ENCODE results near the gene UPK1A. TPM values are rescaled to one million over a fixed set of nuclear protein-coding genes. Genes with fewer than 3 reads are reported as not detected.

The UPK1A gene
- total and polyA plus RNA-seq, 10 of the 15 experiments (the other 5 are each of a cell fraction or from before 2014, with no cell fraction given), result 0.15 to 1.9 (median 0.26) TPM; not detected in 7

GRCh38 chr19:35643255-35644205, 22.8 kb upstream of the UPK1A start (continued):
- TF ChIP-seq ZNF687 (IDR thresholded peaks at IDR 0.05) (peak; percentile 90), ELK1 (IDR thresholded peaks at IDR 0.05; ENCODE audit: low read depth, low read length) (peak; percentile 33; the same call in 1 of the 2 replicates), PKNOX1 (IDR thresholded peaks at IDR 0.05) (peak; percentile 97), TAF1 (IDR thresholded peaks at IDR 0.05; ENCODE audit: borderline replicate concordance, low read depth, low read length) (peak; percentile 83), BACH1 (IDR thresholded peaks at IDR 0.05; ENCODE audit: borderline replicate concordance) (peak; percentile 89), NBN (IDR thresholded peaks at IDR 0.05) (peak; percentile 97), MAX (IDR thresholded peaks at IDR 0.05; ENCODE audit: low read depth, low read length) (peak; percentile 65; the same call in 1 of the 2 replicates)
